Prostate gland (tissue), 2 donors: ENCODE measurements around the gene TEX14. TPM values are rescaled to one million over a fixed set of nuclear protein-coding genes. Genes with fewer than 3 reads are reported as not detected.

Experiments
- DNase-seq: peaks from one replicate; pipeline ENCODE4 v3.0.0-alpha.2; 2019; ENCODE audit warnings: low spot score
- H3K27ac ChIP-seq, 2 donors: fragments of 200-600 bp; sonication (generic); 2 replicates each; pipeline ENCODE4 v1.5.1; 2017 to 2019
- H3K27me3 ChIP-seq: fragments of 200-600 bp; sonication (generic); replicated peaks from 2 replicates; pipeline ENCODE4 v1.5.1; 2019; ENCODE audit not compliant: insufficient read depth
- H3K36me3 ChIP-seq, 2 donors: fragments of 200-600 bp; sonication (generic); 1 replicate in 1 of 2; 2 replicates in 1 of 2; pipeline versions ENCODE4 v1.5.1 to v1.8.1; 2017 to 2019
- H3K4me1 ChIP-seq: fragments of 200-600 bp; sonication (generic); replicated peaks from 2 replicates; pipeline ENCODE4 v1.5.1; 2019
- H3K4me3 ChIP-seq, 2 donors: fragments of 200-600 bp; sonication (generic); 2 replicates each; pipeline ENCODE4 v1.5.1; 2017 to 2019
- H3K9me3 ChIP-seq: fragments of 200-600 bp; sonication (generic); 2 replicates; pipeline ENCODE4 v1.5.1; 2017
- POLR2A ChIP-seq: fragments of 450-650 bp; IDR thresholded peaks from one replicate; pipeline ENCODE4 v1.6.1; 2016; ENCODE audit warnings: antibody characterized with exemption, mild to moderate bottlenecking
- POLR2AphosphoS5 ChIP-seq: sonication (generic); formaldehyde crosslinking; IDR thresholded peaks from one replicate; pipeline ENCODE4 v1.6.1; 2017; ENCODE audit warnings: antibody characterized with exemption
- WGBS: methylation state at CpG from one replicate; pipeline ENCODE4 v1.1.5; 2018; 5-methylcytosine and 5-hydroxymethylcytosine counted together
- intact Hi-C: fragments of 100-400 bp; cut with DNase I; formaldehyde crosslinking; loops from one replicate; pipeline ENCODE4 v1.14.2; 2022
- total RNA-seq, 2 donors: library from RNA; depleted of rRNA; stranded (reverse); fragments of >200 nt; gene quantifications; one replicate each; pipeline ENCODE4 v1.1.0, GENCODE V29; 2016
- TF ChIP-seq, protein P1 (sequence below), 4 experiments: fragments of 200-600 bp in 2 of 4; fragments of 450-650 bp in 2 of 4; sonication (generic) in 2 of 4; IDR thresholded peaks; 1 replicate in 3 of 4; 2 replicates in 1 of 4; pipeline ENCODE4 v1.5.1; 2016 to 2019; ENCODE audit warnings: antibody characterized with exemption in 4 of 4, mild to moderate bottlenecking in 2 of 4, moderate library complexity in 2 of 4

Gene TEX14
- total RNA-seq, 2 donors from 2014 or later, result 0.50 to 14.3 TPM

GRCh38 chr17:58669853-58670252 is 22.0 kb downstream of the TEX14 start:
- Histone ChIP-seq H3K4me1 (no peaks in the 10 kb centered on the region), H3K36me3 (no peaks in the 10 kb centered on the region), H3K27me3 (no peaks in the 10 kb centered on the region), H3K27ac (no peak overlapping the region), H3K4me3 (no peak overlapping the region), H3K9me3 (no peaks in the 10 kb centered on the region)
- intact Hi-C loops, result no loop called here
- 73% methylated on average over 6 of the region's 6 CpGs for WGBS
- no peak for DNase-seq
- TF ChIP-seq POLR2A (no peak), POLR2AphosphoS5 (no peak)
- TF ChIP-seq, protein P1, sequence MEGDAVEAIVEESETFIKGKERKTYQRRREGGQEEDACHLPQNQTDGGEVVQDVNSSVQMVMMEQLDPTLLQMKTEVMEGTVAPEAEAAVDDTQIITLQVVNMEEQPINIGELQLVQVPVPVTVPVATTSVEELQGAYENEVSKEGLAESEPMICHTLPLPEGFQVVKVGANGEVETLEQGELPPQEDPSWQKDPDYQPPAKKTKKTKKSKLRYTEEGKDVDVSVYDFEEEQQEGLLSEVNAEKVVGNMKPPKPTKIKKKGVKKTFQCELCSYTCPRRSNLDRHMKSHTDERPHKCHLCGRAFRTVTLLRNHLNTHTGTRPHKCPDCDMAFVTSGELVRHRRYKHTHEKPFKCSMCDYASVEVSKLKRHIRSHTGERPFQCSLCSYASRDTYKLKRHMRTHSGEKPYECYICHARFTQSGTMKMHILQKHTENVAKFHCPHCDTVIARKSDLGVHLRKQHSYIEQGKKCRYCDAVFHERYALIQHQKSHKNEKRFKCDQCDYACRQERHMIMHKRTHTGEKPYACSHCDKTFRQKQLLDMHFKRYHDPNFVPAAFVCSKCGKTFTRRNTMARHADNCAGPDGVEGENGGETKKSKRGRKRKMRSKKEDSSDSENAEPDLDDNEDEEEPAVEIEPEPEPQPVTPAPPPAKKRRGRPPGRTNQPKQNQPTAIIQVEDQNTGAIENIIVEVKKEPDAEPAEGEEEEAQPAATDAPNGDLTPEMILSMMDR (IDR thresholded peaks at IDR 0.05), result no peak

DNA sequence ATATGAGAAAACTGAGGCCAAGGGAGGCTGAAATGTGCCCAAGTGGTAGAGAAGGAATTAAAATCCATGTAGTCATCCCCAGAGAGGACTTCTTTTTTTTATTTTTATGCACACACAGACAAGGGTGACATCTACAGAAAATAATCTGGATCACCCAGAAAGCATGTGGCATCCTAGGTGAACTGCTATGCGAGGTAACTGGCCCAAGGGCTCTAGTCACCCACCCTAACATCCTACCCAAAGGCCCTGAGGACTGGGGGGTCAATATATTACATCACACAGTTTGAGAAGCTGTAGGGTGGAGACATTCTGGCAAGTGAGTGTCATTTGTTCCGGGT is 23.3 kb downstream of the TEX14 start:
- intact Hi-C loops, result no loop called here
- WGBS, result 84% methylated on average over 2 of the region's 2 CpGs

GRCh38 chr17:58667934-58668597 is 23.8 kb downstream of the TEX14 start:
- intact Hi-C loops, result no loop called here
- Histone ChIP-seq H3K36me3 (no peaks in the 10 kb centered on the region), H3K27ac (peak overlapping the region; percentile 88 to 91), H3K27me3 (no peaks in the 10 kb centered on the region), H3K4me3 (no peak overlapping the region), H3K4me1 (no peaks in the 10 kb centered on the region), H3K9me3 (no peaks in the 10 kb centered on the region)
- no peak for DNase-seq
- WGBS, result 59% methylated on average over 1 of the region's 1 CpG
- no peak for TF ChIP-seq POLR2A
- TF ChIP-seq POLR2AphosphoS5, result no peak
- TF ChIP-seq, protein P1 (IDR thresholded peaks at IDR 0.05), result no peak

More for the DNA sequence above, 23.3 kb downstream of the TEX14 start:
- TF ChIP-seq POLR2A (no peak), POLR2AphosphoS5 (no peak)
- TF ChIP-seq, protein P1 (IDR thresholded peaks at IDR 0.05), result no peak
- Histone ChIP-seq H3K4me3 (no peak overlapping the region), H3K36me3 (no peaks in the 10 kb centered on the region), H3K9me3 (no peaks in the 10 kb centered on the region), H3K27me3 (no peaks in the 10 kb centered on the region), H3K4me1 (no peaks in the 10 kb centered on the region), H3K27ac (peak overlapping the region; percentile 88 to 91)
- DNase-seq, result no peak

- 23% methylated on average over 19 of the region's 19 CpGs for WGBS
Observed at GRCh38 chr17:58666858-58667267, 25.0 kb downstream of the TEX14 start.

More at GRCh38 chr17:58666858-58667267, 25.0 kb downstream of the TEX14 start:
- Histone ChIP-seq H3K4me1 (no peaks in the 10 kb centered on the region), H3K36me3 (no peaks in the 10 kb centered on the region), H3K9me3 (no peaks in the 10 kb centered on the region), H3K27ac (peak overlapping the region; percentile 88 to 91), H3K4me3 (peak overlapping the region; percentile 25 to 35), H3K27me3 (no peaks in the 10 kb centered on the region)
- TF ChIP-seq, protein P1 (IDR thresholded peaks at IDR 0.05), result no peak
- TF ChIP-seq POLR2AphosphoS5 (peak; percentile 59), POLR2A (peak; percentile 38)
- intact Hi-C loops, result no loop called here
- DNase-seq, result peak; percentile 92
